ENCODE measurements around the gene GLP1R.

GRCh38 chr6:39048481-39049399 lies at the start of gene GLP1R:
- TF ChIP-seq CTCF (IDR thresholded peaks at IDR 0.05; ENCODE audit: low read length), result no peak
- TF ChIP-seq EZH2 (IDR thresholded peaks at IDR 0.05; ENCODE audit: borderline replicate concordance, low read length), result no peak

Measured in OCI-LY1 (cell line).